COLO668 (cell line): Measurements from ENCODE around the gene PTPN9.
"Not testable (repeated sequence)": the region's sequence is repeated elsewhere in the genome, so short reads cannot be mapped to it uniquely, and the experiment has no call there.

Experiments used
- DNase-seq: peaks from one replicate; lab custom pipeline; 2025; ENCODE audit not compliant: unreplicated experiment; lab: John Stamatoyannopoulos, UW

Gene PTPN9

GRCh38 chr15:75454471-75455378 lies 124.4 kb downstream of the PTPN9 start:
- DNase-seq: peak; percentile 82

GRCh38 chr15:75453703-75454470 lies 125.2 kb downstream of the PTPN9 start:
- DNase-seq: peak; percentile 98

- peak; percentile 58 for DNase-seq
Observed at GRCh38 chr15:75452865-75453702, 126.0 kb downstream of the PTPN9 start.

GRCh38 chr15:75452364-75452864 lies 126.7 kb downstream of the PTPN9 start:
- peak; percentile 76 for DNase-seq

- peak; percentile 98 for DNase-seq
Observed at GRCh38 chr15:75451674-75452363, 127.3 kb downstream of the PTPN9 start, which contains the start of gene SIN3A. TSS of gene SIN3A (minus strand) at chr15:75451690. CDS start at chr15:75430375, 21,315 bp downstream.

GRCh38 chr15:75451202-75451673 lies 127.9 kb downstream of the PTPN9 start:
- DNase-seq: no peak

GRCh38 chr15:75450307-75451201 lies 128.6 kb downstream of the PTPN9 start:
- peak; percentile 96 for DNase-seq

- DNase-seq: no peak
Observed at GRCh38 chr15:75449585-75450306, 129.4 kb downstream of the PTPN9 start.

GRCh38 chr15:75448171-75448570 lies 130.9 kb downstream of the PTPN9 start:
- DNase-seq: not testable (repeated sequence)

- no peak for DNase-seq
Observed at GRCh38 chr15:75446151-75446550, 133.0 kb downstream of the PTPN9 start.

GRCh38 chr15:75445324-75445723 lies 133.8 kb downstream of the PTPN9 start:
- DNase-seq: not testable (repeated sequence)

- not testable (repeated sequence) for DNase-seq
Observed at GRCh38 chr15:75443972-75444453, 135.1 kb downstream of the PTPN9 start.

- DNase-seq: no peak
Observed at GRCh38 chr15:75437721-75438120, 141.4 kb downstream of the PTPN9 start.

GRCh38 chr15:75436881-75437280 lies 142.2 kb downstream of the PTPN9 start:
- no peak for DNase-seq

GRCh38 chr15:75431682-75432081 lies 147.4 kb downstream of the PTPN9 start:
- no peak for DNase-seq

GRCh38 chr15:75431270-75431669 lies 147.8 kb downstream of the PTPN9 start:
- no peak for DNase-seq

- DNase-seq: no peak
Observed at GRCh38 chr15:75430259-75430658, 148.9 kb downstream of the PTPN9 start.

GRCh38 chr15:75428152-75428551 lies 151.0 kb downstream of the PTPN9 start:
- DNase-seq: no peak
